Activated T-helper 2 cell treated with anti-CD3 and anti-CD28 coated beads, Interferon-gamma antibody, Interleukin-2, Interleukin-4, amounts not matched to agents 10 μg/mL and 5 μg/mL and 100 μg/mL, durations not matched to agents 14 hours and 24 hours and 36 hours (primary cell): Measurements from ENCODE around the gene ASAH2B. TPM values are rescaled to one million over a fixed set of nuclear protein-coding genes. Genes with fewer than 3 reads are reported as not detected.
"Not testable (repeated sequence)": the region's sequence is repeated elsewhere in the genome, so short reads cannot be mapped to it uniquely, and the experiment has no call there.

Experiments used
- DNase-seq: peaks from one replicate; pipeline ENCODE4 v3.0.0; 2021; ENCODE audit warnings: low spot score
- H3K27ac Mint-ChIP-seq: one replicate; pipeline ENCODE4 v1.8.0; 2021; ENCODE audit warnings: mixed read lengths
- H3K27me3 Mint-ChIP-seq: one replicate; pipeline ENCODE4 v1.8.0; 2021; ENCODE audit warnings: low read depth, mixed read lengths
- H3K36me3 Mint-ChIP-seq: one replicate; pipeline ENCODE4 v1.8.0; 2021; ENCODE audit warnings: low read depth, mixed read lengths
- H3K4me1 Mint-ChIP-seq: one replicate; pipeline ENCODE4 v1.8.0; 2021; ENCODE audit warnings: low read depth, mixed read lengths
- H3K4me3 Mint-ChIP-seq: one replicate; pipeline ENCODE4 v1.8.0; 2021; ENCODE audit warnings: low read depth, mild to moderate bottlenecking, moderate library complexity, mixed read lengths
- H3K9me3 Mint-ChIP-seq: one replicate; pipeline ENCODE4 v1.8.0; 2021; ENCODE audit warnings: mixed read lengths
- intact Hi-C: fragments of 100-400 bp; cut with micrococcal nuclease; formaldehyde crosslinking; loops from one replicate; pipeline ENCODE4 v1.15.1; 2023
- total RNA-seq: library from RNA; stranded (reverse); gene quantifications from 2 replicates; pipeline ENCODE4 v1.2.3, GENCODE V29; 2022

Gene ASAH2B
- total RNA-seq: 2.6 and 5.9 TPM in 2 replicates

DNA sequence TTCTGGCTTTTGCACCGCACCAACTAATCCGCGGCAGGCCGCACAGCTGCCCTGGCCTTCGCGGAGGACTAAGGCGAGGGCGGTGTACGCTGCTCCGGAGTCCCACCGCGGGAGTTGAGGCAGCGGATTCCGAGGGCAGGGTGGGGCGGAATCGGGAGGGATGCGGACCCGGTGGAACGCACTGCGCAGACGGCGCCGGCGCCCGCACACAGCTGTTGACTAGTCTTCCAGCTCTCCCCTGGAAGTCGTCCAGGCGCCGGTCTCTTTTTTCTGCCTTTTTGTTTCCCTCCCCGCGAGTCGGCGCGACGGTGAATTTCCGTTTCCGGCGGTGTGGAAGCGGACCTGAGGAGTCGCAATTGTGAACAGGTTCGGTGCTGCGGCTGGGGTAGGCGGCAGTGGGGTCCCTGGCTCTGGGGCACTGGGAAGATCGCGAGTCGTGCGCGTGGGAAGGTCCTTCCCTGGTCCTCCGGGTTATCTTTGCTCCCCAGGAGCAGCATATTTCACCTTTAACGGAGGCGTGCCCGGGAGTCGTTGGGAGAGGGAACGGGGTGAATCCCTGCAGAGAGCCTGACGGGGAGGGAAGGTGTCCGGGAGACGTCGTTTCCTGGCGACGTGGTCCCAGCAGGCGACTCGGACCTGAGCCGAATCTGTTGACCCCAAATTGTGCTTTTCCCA lies at the start of gene ASAH2B:
ASAH2B (plus strand) TSS at position 319 of the 675 bp plus-strand sequence. CDS start 5,195 bp downstream, outside the sequence.
- peaks cover 16% of the 10 kb centered on the region for H3K4me1 Mint-ChIP-seq
- H3K27ac Mint-ChIP-seq: peak within 1 kb of the TSS; percentile 63
- H3K4me3 Mint-ChIP-seq: peak within 1 kb of the TSS; percentile 98
- intact Hi-C loops: loop anchor here (10.0 kb wide), 1 partner anchor 115 kb away; the partner anchor contains the start of gene SGMS1
- H3K27me3 Mint-ChIP-seq: peaks cover 31% of the 10 kb centered on the region
- H3K9me3 Mint-ChIP-seq: no peaks in the 10 kb centered on the region
- DNase-seq: peak; percentile 52
- no peaks in the 10 kb centered on the region for H3K36me3 Mint-ChIP-seq

DNA sequence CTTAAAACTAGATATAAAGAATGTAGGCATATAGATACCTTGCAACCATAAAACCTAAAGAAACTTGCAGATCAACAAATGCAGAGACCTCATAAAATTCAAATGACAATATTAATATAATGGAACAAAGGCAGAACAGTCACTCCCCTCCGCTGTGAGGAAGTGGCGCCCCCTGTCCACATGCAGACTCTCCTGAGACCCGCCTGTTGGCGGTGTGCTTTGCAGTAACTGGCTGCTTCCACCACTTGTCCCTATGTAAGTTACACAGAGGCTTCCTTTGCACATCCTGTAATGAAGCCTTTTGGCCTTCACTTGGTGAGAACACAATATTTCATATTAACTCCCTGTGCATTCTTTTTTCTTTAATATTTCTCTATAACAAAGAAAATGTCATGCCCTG lies 41.9 kb upstream of the ASAH2B start:
- H3K27ac Mint-ChIP-seq, intact Hi-C loops, H3K9me3 Mint-ChIP-seq, DNase-seq, H3K36me3 Mint-ChIP-seq, H3K4me1 Mint-ChIP-seq, H3K27me3 Mint-ChIP-seq, H3K4me3 Mint-ChIP-seq: not testable (repeated sequence)

DNA sequence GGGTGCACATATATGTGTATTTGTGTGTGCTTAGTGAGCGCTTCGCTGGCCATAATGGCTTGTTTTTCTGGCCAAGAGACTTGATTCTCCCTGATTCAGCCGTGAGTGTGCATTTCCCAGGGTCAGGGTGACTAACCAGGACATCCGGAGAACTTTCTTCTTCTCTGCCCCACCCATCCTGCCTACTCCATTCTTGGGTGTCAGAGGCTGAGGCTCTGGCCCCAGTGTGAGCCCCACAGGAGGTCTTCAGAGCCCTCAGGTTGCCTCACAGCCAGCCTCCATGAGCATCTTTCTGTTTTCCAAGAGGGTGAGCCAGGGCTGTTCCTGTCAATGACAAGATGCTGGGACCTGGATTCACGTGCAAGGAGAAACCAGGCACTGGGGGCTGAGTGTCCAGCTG lies 37.8 kb upstream of the ASAH2B start:
- H3K4me1 Mint-ChIP-seq, H3K9me3 Mint-ChIP-seq, H3K4me3 Mint-ChIP-seq, H3K27ac Mint-ChIP-seq, DNase-seq, intact Hi-C loops, H3K36me3 Mint-ChIP-seq, H3K27me3 Mint-ChIP-seq: not testable (repeated sequence)

DNA sequence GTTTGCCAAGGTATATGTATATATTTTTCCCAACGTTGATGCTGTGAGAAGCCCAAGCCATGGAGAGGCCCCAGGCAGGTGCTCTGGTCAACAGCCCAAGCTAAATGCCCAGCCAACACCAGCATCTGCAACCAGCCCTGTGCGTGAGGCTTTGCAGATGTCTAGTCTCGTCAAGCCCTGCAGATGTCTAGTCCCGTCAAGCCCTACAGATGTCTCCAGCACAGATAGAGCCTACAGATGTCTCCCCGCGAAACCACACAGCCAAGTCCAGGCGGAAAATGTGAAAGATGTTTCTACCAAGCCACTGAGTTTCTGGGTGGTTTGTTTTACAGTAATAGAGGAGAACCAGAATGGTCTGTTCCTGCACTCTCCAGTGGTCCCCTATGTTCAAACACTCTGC lies 36.7 kb upstream of the ASAH2B start:
- intact Hi-C loops, H3K4me1 Mint-ChIP-seq, H3K27me3 Mint-ChIP-seq, H3K36me3 Mint-ChIP-seq, H3K9me3 Mint-ChIP-seq, H3K27ac Mint-ChIP-seq, H3K4me3 Mint-ChIP-seq, DNase-seq: not testable (repeated sequence)

DNA sequence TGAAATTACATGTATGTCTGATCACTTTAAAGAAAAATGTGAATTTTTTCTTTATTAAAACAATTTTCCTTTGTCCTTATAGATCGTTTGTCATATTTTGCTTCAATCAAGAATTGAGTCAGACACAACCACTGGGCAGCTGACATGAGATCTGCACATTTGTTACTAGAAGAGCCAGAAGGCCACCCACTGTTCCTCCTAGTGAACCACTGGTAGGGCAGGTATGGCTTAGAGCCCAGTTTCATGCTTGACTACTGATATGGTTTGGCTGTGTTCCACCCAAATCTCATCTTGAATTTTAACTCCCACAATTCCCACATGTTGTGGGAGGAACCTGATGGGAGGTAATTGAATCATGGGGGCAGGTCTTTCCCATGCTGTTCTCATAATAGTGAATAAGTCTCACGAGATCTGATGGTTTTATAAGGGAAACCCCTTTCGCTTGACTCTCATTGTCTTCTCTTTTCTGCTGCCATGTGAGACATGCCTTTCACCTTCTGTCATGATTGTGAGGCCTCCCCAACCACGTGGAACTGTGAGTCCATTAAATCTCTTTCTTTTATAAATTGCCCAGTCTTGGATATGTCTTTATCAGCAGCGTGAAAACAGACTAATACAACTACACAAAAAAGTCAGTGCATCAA lies 35.2 kb upstream of the ASAH2B start:
- H3K9me3 Mint-ChIP-seq, H3K27me3 Mint-ChIP-seq, intact Hi-C loops, DNase-seq, H3K4me3 Mint-ChIP-seq, H3K4me1 Mint-ChIP-seq, H3K27ac Mint-ChIP-seq, H3K36me3 Mint-ChIP-seq: not testable (repeated sequence)

DNA sequence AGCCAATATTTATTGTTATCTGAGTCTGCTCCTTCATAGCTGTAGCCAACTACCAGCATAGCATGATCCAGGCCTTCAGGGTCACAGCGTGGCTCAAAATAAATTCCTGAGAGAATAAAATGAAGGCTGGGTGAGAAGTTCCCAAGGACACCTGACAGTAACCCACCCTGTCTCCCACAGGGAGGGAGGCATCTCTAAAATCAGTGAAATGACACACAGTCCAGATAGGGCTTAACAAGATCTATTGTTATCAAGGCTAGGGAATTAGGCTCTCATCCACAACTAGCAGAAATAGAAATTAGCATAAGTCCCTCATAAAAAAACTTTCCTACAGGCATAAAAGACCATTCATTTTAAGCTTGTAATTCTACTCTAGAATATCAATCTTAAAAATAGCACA lies 33.7 kb upstream of the ASAH2B start:
- not testable (repeated sequence) for H3K4me1 Mint-ChIP-seq, H3K4me3 Mint-ChIP-seq

DNA sequence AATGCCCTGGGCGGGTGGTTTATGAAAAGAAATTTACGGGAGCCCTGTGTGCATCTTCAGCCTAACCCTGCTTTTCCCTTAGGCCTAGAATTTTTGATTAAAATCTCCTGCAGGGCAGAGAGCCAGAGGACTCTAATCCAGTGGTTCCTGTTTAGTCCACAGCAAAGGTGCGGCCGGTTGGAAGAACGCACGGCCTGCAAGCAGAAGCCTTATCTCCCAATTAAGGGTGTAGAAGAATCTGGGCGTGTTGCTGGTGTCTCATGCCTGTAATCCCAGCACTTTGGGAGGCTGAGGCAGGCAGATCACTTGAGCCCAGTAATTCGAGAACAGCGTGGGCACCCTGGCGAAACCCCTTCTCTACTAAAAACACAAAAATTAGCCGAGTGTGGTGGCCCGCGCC lies 29.5 kb upstream of the ASAH2B start:
- H3K36me3 Mint-ChIP-seq, H3K4me3 Mint-ChIP-seq, DNase-seq, H3K9me3 Mint-ChIP-seq, H3K27me3 Mint-ChIP-seq, H3K4me1 Mint-ChIP-seq, H3K27ac Mint-ChIP-seq, intact Hi-C loops: not testable (repeated sequence)

More for the DNA sequence above, 33.7 kb upstream of the ASAH2B start:
- H3K27ac Mint-ChIP-seq, DNase-seq, H3K9me3 Mint-ChIP-seq, H3K36me3 Mint-ChIP-seq, H3K27me3 Mint-ChIP-seq, intact Hi-C loops: not testable (repeated sequence)

DNA sequence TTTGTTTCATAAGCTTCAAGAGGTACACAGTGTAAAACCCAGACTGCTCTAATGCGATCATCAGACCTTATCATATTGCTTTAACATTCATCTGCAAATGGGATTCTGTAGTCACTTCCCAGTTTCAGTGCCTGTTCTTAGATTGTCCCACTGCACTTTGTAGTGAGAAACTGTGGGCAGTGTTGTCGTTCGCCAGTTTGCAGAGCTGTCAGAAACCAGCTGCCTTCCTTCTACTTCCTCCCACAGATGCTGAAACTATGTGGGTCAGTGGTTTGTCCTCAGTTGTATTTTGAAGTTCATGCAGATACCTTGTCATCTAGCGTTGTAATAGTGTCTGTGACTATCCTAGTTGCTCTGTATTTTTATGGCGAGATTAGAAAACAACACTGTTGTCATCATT lies 15.9 kb upstream of the ASAH2B start:
- H3K4me3 Mint-ChIP-seq, H3K9me3 Mint-ChIP-seq, intact Hi-C loops, H3K27ac Mint-ChIP-seq, H3K36me3 Mint-ChIP-seq, DNase-seq, H3K4me1 Mint-ChIP-seq: not testable (repeated sequence)
- H3K27me3 Mint-ChIP-seq: peaks cover 34% of the 10 kb centered on the region

DNA sequence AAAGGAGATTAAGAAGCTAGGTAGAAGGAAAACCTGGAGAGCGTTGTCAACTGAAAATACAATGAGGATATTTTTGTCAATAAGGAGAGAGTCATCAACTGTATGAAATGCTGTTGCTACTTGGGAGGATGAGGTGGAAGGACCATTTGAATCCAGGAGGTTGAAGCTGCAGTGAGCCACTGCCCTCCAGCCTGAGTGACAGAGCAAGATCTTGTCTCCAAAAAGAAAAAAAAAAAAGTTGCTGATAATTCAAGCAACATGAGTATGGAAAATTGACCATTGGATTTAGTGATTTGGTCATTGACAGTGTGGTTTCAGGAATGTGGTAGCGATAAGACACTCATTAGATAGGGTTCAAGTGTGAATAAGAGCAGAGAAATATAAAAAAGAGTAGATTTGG lies 11.6 kb upstream of the ASAH2B start:
- H3K9me3 Mint-ChIP-seq, intact Hi-C loops, H3K27ac Mint-ChIP-seq, DNase-seq, H3K4me1 Mint-ChIP-seq, H3K36me3 Mint-ChIP-seq, H3K4me3 Mint-ChIP-seq: not testable (repeated sequence)
- peaks cover 43% of the 10 kb centered on the region for H3K27me3 Mint-ChIP-seq

DNA sequence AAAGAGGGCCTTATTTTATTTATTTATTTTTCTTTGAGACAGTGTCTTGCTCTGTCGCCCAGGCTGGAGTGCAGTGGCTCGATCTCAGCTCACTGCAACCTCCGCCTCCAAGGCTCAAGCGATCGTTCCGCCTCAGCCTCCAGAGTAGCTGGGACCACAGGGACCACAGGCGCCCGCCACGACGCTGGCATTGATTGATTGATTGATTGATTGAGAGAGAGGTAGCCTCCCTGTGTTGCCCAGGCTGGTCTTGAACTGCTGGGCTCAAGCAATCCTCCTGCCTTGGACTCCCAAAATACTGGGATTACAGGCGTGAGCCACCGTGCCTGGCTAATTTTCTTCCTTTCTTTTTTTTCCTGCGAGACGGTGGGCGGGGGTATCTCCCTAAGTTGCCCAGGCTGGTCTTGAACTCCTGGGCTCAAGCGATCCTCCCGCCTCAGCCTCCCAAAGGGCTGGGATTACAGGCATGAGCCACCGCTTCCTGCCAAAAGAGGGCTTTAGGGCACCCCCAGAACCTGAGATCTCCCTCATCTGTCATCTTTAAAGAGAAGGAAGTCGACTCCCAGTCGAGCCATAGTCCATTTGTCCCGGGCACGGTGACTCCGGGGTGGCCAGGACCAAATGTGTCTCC lies 634 bp upstream of the ASAH2B start:
- peaks cover 38% of the 10 kb centered on the region for H3K27me3 Mint-ChIP-seq

DNA sequence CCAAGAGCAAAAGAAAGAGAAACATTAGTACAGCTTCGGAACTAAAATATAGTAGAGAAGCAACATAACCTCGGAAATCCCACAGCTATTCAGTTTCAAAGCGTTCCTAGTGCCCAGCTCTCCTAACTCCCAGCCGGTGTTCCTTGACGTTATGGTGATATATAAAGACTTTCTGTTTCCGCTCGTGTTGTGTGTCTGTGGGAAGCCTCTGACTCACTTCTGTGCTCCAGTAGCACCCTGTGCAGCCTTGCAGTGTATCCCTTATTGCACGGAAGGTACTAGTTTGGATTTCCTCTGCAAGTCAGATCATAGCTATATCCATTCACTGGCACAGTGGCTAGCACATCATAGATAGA lies 535 bp downstream of the ASAH2B start:
- Mint-ChIP-seq H3K36me3 (no peaks in the 10 kb centered on the region), H3K9me3 (no peaks in the 10 kb centered on the region), H3K27me3 (peaks cover 27% of the 10 kb centered on the region), H3K27ac (peak overlapping the region; percentile 63), H3K4me1 (peaks cover 16% of the 10 kb centered on the region), H3K4me3 (peak overlapping the region; percentile 98)
- intact Hi-C loops: no loop called here
- DNase-seq: no peak

More for the DNA sequence above, 634 bp upstream of the ASAH2B start:
- H3K9me3 Mint-ChIP-seq, H3K36me3 Mint-ChIP-seq, DNase-seq: not testable (repeated sequence)
- peak overlapping the region; percentile 63 for H3K27ac Mint-ChIP-seq
- peaks cover 16% of the 10 kb centered on the region for H3K4me1 Mint-ChIP-seq
- H3K4me3 Mint-ChIP-seq: peak overlapping the region; percentile 98
- intact Hi-C loops: loop anchor here (10.0 kb wide), 1 partner anchor 114 kb away; the partner anchor contains the start of gene SGMS1

DNA sequence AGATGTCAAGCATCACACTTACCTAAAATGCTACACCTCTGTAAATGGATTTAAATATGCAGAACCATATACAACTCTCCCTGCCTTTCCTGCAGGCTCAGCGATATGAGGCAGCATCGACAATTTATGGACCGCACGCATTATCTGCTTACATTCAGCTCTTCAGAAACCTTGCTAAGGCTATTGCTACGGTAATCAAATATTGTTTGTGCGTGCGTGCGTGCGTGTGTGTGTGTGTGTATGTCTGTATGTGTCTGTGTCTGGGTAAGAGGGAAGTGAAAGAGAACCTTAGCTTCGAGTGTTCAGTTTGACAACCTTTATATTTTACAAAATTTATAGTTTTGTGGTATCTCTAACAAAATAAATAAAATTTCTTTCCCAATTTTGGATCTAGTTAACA lies 3.1 kb downstream of the ASAH2B start:
- H3K27ac Mint-ChIP-seq, intact Hi-C loops, H3K36me3 Mint-ChIP-seq, DNase-seq, H3K9me3 Mint-ChIP-seq, H3K4me3 Mint-ChIP-seq: not testable (repeated sequence)
- Mint-ChIP-seq H3K27me3 (peaks cover 12% of the 10 kb centered on the region), H3K4me1 (peaks cover 16% of the 10 kb centered on the region)
